GM23338 (cell line): ENCODE measurements around the gene PPP6R3. TPM values are rescaled to one million over a fixed set of nuclear protein-coding genes. Genes with fewer than 3 reads are reported as not detected.

Experiments used
- ATAC-seq: fragments of 200-7000 bp; cut with Tn5 transposase; 3 replicates; pipeline ENCODE4 v1.9.1; 2020
- DNase-seq: peaks from one replicate; pipeline ENCODE4 v3.0.0-alpha.2; 2015; ENCODE audit warnings: low spot score
- H2AFZ ChIP-seq: fragments of 200-600 bp; sonication (generic); 2 replicates; pipeline ENCODE4 v1.8.0; 2016; ENCODE audit warnings: antibody characterized with exemption, mild to moderate bottlenecking, moderate library complexity
- H3F3A ChIP-seq: fragments of 200-600 bp; sonication (generic); replicated peaks from 2 replicates; pipeline ENCODE4 v1.8.0; 2017; ENCODE audit warnings: antibody characterized with exemption, mixed run types, low read depth
- H3K27ac ChIP-seq: fragments of 200-600 bp; sonication (generic); 2 replicates; pipeline ENCODE4 v1.6.1; 2016; ENCODE audit warnings: low read depth
- H3K27me3 ChIP-seq: fragments of 200-600 bp; sonication (generic); 2 replicates; pipeline ENCODE4 v1.8.0; 2016; ENCODE audit warnings: mild to moderate bottlenecking, mixed run types, moderate library complexity; ENCODE audit not compliant: insufficient read depth
- H3K36me3 ChIP-seq: fragments of 200-600 bp; sonication (generic); 2 replicates; pipeline ENCODE4 v1.8.0; 2016; ENCODE audit warnings: mild to moderate bottlenecking; ENCODE audit not compliant: insufficient read depth
- H3K4me1 ChIP-seq: fragments of 200-600 bp; sonication (generic); 2 replicates; pipeline ENCODE4 v1.8.0; 2016; ENCODE audit warnings: mild to moderate bottlenecking, moderate library complexity; ENCODE audit not compliant: insufficient read depth
- H3K4me2 ChIP-seq: fragments of 200-600 bp; sonication (generic); 2 replicates; pipeline ENCODE4 v1.7.1; 2017; ENCODE audit warnings: mixed run types
- H3K4me3 ChIP-seq: fragments of 200-600 bp; sonication (generic); 2 replicates; pipeline ENCODE4 v1.6.1; 2016; ENCODE audit warnings: mixed run types
- H3K79me2 ChIP-seq: fragments of 200-600 bp; sonication (generic); replicated peaks from 2 replicates; pipeline ENCODE4 v1.8.0; 2017; ENCODE audit warnings: mild to moderate bottlenecking; ENCODE audit not compliant: insufficient read depth
- H3K9me2 ChIP-seq: fragments of 200-600 bp; sonication (generic); 2 replicates; pipeline ENCODE4 v1.8.0; 2017; ENCODE audit not compliant: insufficient read depth
- H4K20me1 ChIP-seq: fragments of 200-600 bp; sonication (generic); replicated peaks from 2 replicates; pipeline ENCODE4 v1.8.0; 2017; ENCODE audit warnings: mild to moderate bottlenecking; ENCODE audit not compliant: insufficient read depth
- H3K27ac Mint-ChIP-seq: 2 replicates; pipeline ENCODE4 v1.8.0; 2020; ENCODE audit warnings: inconsistent platforms, mild to moderate bottlenecking, moderate library complexity, mixed read lengths
- H3K27me3 Mint-ChIP-seq: 3 replicates; pipeline ENCODE4 v1.8.0; 2022; ENCODE audit warnings: low read depth, mild to moderate bottlenecking, moderate library complexity, mixed read lengths, inconsistent platforms; ENCODE audit not compliant: insufficient read depth, poor library complexity
- H3K36me3 Mint-ChIP-seq: 3 replicates; pipeline ENCODE4 v1.8.0; 2021; ENCODE audit warnings: low read depth, mild to moderate bottlenecking, inconsistent platforms, moderate library complexity, mixed read lengths
- H3K4me1 Mint-ChIP-seq: 3 replicates; pipeline ENCODE4 v1.8.0; 2020; ENCODE audit warnings: mild to moderate bottlenecking, inconsistent platforms, mixed read lengths
- H3K4me3 Mint-ChIP-seq: 3 replicates; pipeline ENCODE4 v1.8.0; 2021; ENCODE audit warnings: moderate library complexity, mild to moderate bottlenecking, inconsistent platforms, mixed read lengths
- H3K9me3 Mint-ChIP-seq: 3 replicates; pipeline ENCODE4 v1.8.0; 2020; ENCODE audit warnings: moderate library complexity, mild to moderate bottlenecking, inconsistent platforms, mixed read lengths
- CREB1 ChIP-seq: fragments of 250-450 bp; sonication (Bioruptor Pico); IDR thresholded peaks from 2 replicates; pipeline ENCODE4 v1.5.0; 2020; ENCODE audit warnings: low read depth, mild to moderate bottlenecking, moderate library complexity
- EZH2 ChIP-seq: fragments of 200-600 bp; sonication (generic); IDR thresholded peaks from one replicate; pipeline ENCODE4 v1.8.0; 2017; ENCODE audit warnings: antibody characterized with exemption, mild to moderate bottlenecking, low read depth; ENCODE audit not compliant: unreplicated experiment
- JUNB ChIP-seq: IDR thresholded peaks from one replicate; pipeline ENCODE4 v1.6.1; 2016; ENCODE audit warnings: antibody characterized with exemption; ENCODE audit not compliant: unreplicated experiment
- NANOG ChIP-seq: IDR thresholded peaks from 2 replicates; pipeline ENCODE4 v1.6.1; 2016; ENCODE audit warnings: antibody characterized with exemption, borderline replicate concordance
- POLR2AphosphoS5 ChIP-seq: IDR thresholded peaks from 2 replicates; pipeline ENCODE4 v1.6.1; 2016; ENCODE audit warnings: antibody characterized with exemption, low read depth
- STAT1 ChIP-seq: IDR thresholded peaks from one replicate; pipeline ENCODE4 v1.6.1; 2016; ENCODE audit warnings: antibody characterized with exemption; ENCODE audit not compliant: unreplicated experiment
- polyA plus RNA-seq: library from polyadenylated mRNA; unstranded; fragments of >200 nt; fragmentation: Nextera tagmentation; extraction: Ambion mirVana; gene quantifications from 2 replicates; pipeline ENCODE4 v1.2.1, GENCODE V29; 2016
- total RNA-seq: library from RNA; depleted of rRNA; stranded (reverse); fragments of >200 nt; shearing (Covaris generic); gene quantifications from 2 replicates; pipeline ENCODE4 v1.2.3, GENCODE V29; 2014
- TF ChIP-seq, protein P1 (sequence below): IDR thresholded peaks from one replicate; pipeline ENCODE4 v1.6.1; 2018; ENCODE audit warnings: antibody characterized with exemption; ENCODE audit not compliant: unreplicated experiment
- TF ChIP-seq, protein P2 (sequence below), 2 experiments: fragments of 200-600 bp in 1 of 2; sonication (generic) in 1 of 2; conservative IDR thresholded peaks; 2 replicates each; pipeline versions ENCODE4 v1.5.1 to v1.6.1; 2016 to 2017; ENCODE audit warnings: antibody characterized with exemption in 2 of 2, low read depth in 2 of 2, mild to moderate bottlenecking in 2 of 2, moderate library complexity in 1 of 2
- TF ChIP-seq, protein P3 (sequence below): IDR thresholded peaks from 2 replicates; pipeline ENCODE4 v1.6.1; 2016; ENCODE audit warnings: antibody characterized with exemption
- TF ChIP-seq, protein P4 (sequence below): fragments of 250-450 bp; sonication (Bioruptor Pico); IDR thresholded peaks from 2 replicates; pipeline ENCODE4 v1.5.0; 2020; ENCODE audit warnings: mild to moderate bottlenecking, moderate library complexity

PPP6R3 gene
- total and polyA plus RNA-seq, 2 experiments from 2014 or later: 170 to 268 TPM

DNA sequence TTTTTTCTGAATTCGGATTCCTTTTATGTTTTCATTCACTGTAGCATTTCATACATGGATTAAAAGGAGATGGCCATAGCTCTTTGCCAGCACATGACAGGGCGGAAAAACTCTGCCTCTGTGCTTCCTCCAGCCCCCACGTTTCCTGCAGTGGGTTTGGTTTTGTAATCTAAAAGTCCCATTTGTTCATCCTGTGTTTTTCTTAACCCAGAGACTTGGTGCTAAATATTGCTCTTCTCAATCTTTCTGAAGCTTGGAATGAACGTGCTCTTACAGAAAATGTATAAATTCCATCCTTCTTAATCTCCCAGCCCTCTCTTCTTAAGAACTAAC, 89.9 kb downstream of the PPP6R3 start (continued):
- TF ChIP-seq, protein P1, sequence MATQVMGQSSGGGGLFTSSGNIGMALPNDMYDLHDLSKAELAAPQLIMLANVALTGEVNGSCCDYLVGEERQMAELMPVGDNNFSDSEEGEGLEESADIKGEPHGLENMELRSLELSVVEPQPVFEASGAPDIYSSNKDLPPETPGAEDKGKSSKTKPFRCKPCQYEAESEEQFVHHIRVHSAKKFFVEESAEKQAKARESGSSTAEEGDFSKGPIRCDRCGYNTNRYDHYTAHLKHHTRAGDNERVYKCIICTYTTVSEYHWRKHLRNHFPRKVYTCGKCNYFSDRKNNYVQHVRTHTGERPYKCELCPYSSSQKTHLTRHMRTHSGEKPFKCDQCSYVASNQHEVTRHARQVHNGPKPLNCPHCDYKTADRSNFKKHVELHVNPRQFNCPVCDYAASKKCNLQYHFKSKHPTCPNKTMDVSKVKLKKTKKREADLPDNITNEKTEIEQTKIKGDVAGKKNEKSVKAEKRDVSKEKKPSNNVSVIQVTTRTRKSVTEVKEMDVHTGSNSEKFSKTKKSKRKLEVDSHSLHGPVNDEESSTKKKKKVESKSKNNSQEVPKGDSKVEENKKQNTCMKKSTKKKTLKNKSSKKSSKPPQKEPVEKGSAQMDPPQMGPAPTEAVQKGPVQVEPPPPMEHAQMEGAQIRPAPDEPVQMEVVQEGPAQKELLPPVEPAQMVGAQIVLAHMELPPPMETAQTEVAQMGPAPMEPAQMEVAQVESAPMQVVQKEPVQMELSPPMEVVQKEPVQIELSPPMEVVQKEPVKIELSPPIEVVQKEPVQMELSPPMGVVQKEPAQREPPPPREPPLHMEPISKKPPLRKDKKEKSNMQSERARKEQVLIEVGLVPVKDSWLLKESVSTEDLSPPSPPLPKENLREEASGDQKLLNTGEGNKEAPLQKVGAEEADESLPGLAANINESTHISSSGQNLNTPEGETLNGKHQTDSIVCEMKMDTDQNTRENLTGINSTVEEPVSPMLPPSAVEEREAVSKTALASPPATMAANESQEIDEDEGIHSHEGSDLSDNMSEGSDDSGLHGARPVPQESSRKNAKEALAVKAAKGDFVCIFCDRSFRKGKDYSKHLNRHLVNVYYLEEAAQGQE: no peak
- TF ChIP-seq, protein P2, sequence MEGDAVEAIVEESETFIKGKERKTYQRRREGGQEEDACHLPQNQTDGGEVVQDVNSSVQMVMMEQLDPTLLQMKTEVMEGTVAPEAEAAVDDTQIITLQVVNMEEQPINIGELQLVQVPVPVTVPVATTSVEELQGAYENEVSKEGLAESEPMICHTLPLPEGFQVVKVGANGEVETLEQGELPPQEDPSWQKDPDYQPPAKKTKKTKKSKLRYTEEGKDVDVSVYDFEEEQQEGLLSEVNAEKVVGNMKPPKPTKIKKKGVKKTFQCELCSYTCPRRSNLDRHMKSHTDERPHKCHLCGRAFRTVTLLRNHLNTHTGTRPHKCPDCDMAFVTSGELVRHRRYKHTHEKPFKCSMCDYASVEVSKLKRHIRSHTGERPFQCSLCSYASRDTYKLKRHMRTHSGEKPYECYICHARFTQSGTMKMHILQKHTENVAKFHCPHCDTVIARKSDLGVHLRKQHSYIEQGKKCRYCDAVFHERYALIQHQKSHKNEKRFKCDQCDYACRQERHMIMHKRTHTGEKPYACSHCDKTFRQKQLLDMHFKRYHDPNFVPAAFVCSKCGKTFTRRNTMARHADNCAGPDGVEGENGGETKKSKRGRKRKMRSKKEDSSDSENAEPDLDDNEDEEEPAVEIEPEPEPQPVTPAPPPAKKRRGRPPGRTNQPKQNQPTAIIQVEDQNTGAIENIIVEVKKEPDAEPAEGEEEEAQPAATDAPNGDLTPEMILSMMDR (conservative IDR thresholded peaks at IDR 0.05; ENCODE audit: low read depth in 2 of 2): no peak
- TF ChIP-seq POLR2AphosphoS5 (no peak), EZH2 (no peak), CREB1 (CRISPR knock-in tag) (no peak)

DNA sequence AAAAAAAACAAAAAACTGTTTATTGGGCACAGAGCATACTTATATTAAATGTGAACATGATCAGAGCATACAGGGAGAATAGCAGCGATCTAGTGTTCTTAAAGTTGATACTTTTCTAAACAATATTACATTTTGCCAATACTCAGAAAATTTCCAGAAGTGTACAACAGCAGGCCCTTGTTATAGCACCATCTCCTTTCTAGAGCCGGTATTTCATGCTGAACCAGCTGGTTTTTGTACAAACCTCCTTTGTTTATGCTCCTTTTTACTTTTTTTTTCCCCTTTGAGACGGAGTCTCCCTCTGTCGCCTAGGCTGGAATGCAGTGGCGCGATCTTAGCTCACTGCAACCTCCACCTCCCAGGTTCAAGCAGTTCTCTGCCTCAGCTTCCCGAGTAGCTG, 90.7 kb downstream of the PPP6R3 start:
- no peak overlapping the region for H2AFZ ChIP-seq
- H3K36me3 ChIP-seq: peaks cover 17% of the 10 kb centered on the region
- H3K4me1 ChIP-seq: no peaks in the 10 kb centered on the region
- no peak overlapping the region for H3K4me3 Mint-ChIP-seq
- H3K9me3 Mint-ChIP-seq: no peaks in the 10 kb centered on the region
- H3K4me3 ChIP-seq: no peak overlapping the region
- no peak for ATAC-seq
- DNase-seq: no peak
- H3K27ac ChIP-seq: peak overlapping the region; percentile 40; the same call in 1 of the 2 replicates
- peaks cover 4% of the 10 kb centered on the region; the same call in 1 of the 2 replicates for H3F3A ChIP-seq
- no peak overlapping the region for H3K4me2 ChIP-seq
- H3K27ac Mint-ChIP-seq: no peak overlapping the region
- no peaks in the 10 kb centered on the region for H3K9me2 ChIP-seq
- H3K79me2 ChIP-seq: peaks cover 83% of the 10 kb centered on the region
- peaks cover 63% of the 10 kb centered on the region for H3K36me3 Mint-ChIP-seq
- H4K20me1 ChIP-seq: peaks cover 39% of the 10 kb centered on the region
- H3K4me1 Mint-ChIP-seq: peaks cover 28% of the 10 kb centered on the region; the same call in 2 of the 3 replicates
- no peaks in the 10 kb centered on the region for H3K27me3 ChIP-seq
- H3K27me3 Mint-ChIP-seq: peaks cover 2% of the 10 kb centered on the region
- TF ChIP-seq NANOG: no peak
- no peak for TF ChIP-seq EZH2
- no peak for TF ChIP-seq CREB1 (CRISPR knock-in tag)
- no peak for TF ChIP-seq JUNB
- TF ChIP-seq, protein P2 (conservative IDR thresholded peaks at IDR 0.05; ENCODE audit: low read depth in 2 of 2): no peak
- TF ChIP-seq, protein P3, sequence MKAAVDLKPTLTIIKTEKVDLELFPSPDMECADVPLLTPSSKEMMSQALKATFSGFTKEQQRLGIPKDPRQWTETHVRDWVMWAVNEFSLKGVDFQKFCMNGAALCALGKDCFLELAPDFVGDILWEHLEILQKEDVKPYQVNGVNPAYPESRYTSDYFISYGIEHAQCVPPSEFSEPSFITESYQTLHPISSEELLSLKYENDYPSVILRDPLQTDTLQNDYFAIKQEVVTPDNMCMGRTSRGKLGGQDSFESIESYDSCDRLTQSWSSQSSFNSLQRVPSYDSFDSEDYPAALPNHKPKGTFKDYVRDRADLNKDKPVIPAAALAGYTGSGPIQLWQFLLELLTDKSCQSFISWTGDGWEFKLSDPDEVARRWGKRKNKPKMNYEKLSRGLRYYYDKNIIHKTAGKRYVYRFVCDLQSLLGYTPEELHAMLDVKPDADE: no peak
- TF ChIP-seq STAT1: no peak
- TF ChIP-seq, protein P4, sequence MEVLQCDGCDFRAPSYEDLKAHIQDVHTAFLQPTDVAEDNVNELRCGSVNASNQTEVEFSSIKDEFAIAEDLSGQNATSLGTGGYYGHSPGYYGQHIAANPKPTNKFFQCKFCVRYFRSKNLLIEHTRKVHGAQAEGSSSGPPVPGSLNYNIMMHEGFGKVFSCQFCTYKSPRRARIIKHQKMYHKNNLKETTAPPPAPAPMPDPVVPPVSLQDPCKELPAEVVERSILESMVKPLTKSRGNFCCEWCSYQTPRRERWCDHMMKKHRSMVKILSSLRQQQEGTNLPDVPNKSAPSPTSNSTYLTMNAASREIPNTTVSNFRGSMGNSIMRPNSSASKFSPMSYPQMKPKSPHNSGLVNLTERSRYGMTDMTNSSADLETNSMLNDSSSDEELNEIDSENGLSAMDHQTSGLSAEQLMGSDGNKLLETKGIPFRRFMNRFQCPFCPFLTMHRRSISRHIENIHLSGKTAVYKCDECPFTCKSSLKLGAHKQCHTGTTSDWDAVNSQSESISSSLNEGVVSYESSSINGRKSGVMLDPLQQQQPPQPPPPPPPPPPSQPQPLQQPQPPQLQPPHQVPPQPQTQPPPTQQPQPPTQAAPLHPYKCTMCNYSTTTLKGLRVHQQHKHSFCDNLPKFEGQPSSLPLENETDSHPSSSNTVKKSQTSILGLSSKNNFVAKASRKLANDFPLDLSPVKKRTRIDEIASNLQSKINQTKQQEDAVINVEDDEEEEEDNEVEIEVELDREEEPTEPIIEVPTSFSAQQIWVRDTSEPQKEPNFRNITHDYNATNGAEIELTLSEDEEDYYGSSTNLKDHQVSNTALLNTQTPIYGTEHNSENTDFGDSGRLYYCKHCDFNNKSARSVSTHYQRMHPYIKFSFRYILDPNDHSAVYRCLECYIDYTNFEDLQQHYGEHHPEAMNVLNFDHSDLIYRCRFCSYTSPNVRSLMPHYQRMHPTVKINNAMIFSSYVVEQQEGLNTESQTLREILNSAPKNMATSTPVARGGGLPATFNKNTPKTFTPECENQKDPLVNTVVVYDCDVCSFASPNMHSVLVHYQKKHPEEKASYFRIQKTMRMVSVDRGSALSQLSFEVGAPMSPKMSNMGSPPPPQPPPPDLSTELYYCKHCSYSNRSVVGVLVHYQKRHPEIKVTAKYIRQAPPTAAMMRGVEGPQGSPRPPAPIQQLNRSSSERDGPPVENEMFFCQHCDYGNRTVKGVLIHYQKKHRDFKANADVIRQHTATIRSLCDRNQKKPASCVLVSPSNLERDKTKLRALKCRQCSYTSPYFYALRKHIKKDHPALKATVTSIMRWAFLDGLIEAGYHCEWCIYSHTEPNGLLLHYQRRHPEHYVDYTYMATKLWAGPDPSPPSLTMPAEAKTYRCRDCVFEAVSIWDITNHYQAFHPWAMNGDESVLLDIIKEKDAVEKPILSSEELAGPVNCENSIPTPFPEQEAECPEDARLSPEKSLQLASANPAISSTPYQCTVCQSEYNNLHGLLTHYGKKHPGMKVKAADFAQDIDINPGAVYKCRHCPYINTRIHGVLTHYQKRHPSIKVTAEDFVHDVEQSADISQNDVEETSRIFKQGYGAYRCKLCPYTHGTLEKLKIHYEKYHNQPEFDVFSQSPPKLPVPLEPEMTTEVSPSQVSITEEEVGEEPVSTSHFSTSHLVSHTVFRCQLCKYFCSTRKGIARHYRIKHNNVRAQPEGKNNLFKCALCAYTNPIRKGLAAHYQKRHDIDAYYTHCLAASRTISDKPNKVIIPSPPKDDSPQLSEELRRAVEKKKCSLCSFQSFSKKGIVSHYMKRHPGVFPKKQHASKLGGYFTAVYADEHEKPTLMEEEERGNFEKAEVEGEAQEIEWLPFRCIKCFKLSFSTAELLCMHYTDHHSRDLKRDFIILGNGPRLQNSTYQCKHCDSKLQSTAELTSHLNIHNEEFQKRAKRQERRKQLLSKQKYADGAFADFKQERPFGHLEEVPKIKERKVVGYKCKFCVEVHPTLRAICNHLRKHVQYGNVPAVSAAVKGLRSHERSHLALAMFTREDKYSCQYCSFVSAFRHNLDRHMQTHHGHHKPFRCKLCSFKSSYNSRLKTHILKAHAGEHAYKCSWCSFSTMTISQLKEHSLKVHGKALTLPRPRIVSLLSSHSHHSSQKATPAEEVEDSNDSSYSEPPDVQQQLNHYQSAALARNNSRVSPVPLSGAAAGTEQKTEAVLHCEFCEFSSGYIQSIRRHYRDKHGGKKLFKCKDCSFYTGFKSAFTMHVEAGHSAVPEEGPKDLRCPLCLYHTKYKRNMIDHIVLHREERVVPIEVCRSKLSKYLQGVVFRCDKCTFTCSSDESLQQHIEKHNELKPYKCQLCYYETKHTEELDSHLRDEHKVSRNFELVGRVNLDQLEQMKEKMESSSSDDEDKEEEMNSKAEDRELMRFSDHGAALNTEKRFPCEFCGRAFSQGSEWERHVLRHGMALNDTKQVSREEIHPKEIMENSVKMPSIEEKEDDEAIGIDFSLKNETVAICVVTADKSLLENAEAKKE (CRISPR knock-in tag): no peak
